ENCODE measurements around the gene LRP8.

- TF ChIP-seq CTCF (conservative IDR thresholded peaks at IDR 0.05; ENCODE audit: low read length) (no peak), EZH2phosphoT487 (IDR thresholded peaks at IDR 0.05; ENCODE audit: borderline replicate concordance) (no peak)
Measured at GRCh38 chr1:53275566-53275965, 52.3 kb downstream of the LRP8 start.
